ENCODE data around the gene CDAN1. TPM values are rescaled to one million over a fixed set of nuclear protein-coding genes. Genes with fewer than 3 reads are reported as not detected.
"Not testable (repeated sequence)": the region's sequence is repeated elsewhere in the genome, so short reads cannot be mapped to it uniquely, and the experiment has no call there.

CDAN1 gene
- polyA plus RNA-seq, 3 donors: 14.5 to 15.4 (median 14.6) TPM

GRCh38 chr15:42710662-42711061, 26.3 kb downstream of the CDAN1 start:
- no peak for DNase-seq (ENCODE audit: low read depth in 3 of 3, low spot score in 2 of 3)

DNA sequence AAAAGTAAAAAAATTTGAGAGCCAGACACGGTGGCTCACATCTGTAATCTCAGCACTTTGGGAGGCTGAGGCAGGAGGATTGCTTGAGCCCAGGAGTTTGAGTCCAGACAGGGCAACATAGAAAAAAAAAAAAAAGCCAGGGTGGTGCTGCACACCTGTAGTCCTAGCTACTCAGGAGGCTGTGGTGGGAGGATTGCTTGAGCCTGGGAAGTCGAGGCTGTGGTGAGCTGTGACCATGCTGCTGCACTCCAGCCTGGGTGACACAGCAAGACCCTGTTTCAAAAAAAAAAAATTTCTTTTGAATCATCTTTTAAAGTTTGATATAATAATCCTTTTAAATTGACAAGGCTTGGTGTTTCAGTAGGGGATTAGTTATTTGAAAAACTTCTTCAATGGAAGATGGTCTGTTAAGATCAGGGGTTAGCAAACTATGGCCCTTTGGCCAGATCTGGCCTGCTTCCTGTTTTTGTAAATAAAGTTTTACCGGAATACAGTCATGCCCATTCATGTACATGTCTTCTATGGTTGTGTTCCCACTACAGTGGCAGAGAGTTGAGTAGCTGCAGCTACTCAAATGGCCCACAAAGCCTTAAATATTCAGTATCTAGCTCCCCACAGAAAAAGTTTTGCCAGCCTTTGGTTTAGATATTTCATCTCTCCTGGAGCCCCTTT, 28.9 kb downstream of the CDAN1 start:
- DNase-seq (ENCODE audit: low read depth in 3 of 3, low spot score in 2 of 3): no peak

GRCh38 chr15:42707068-42707467, 29.9 kb downstream of the CDAN1 start:
- DNase-seq (ENCODE audit: low read depth in 3 of 3, low spot score in 2 of 3): no peak

DNA sequence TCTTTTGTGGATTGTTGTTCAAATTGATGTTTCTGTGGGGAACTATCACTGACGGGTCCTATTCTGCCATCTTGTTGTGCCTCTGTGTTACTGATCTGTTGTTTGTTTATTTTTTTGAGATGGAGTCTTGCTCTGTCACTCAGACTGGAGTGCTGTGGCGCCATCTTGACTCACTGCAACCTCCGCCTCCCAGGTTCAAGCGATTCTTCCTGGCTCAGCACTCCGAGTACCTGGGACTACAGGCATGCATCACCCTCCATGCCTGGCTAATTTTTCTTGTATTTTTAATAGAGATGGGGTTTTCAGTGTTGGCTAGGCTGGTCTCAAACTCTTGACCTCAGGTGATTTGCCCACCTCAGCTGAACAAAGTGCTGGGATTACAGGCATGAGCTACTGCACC, 31.6 kb downstream of the CDAN1 start:
- DNase-seq (ENCODE audit: low read depth in 3 of 3, low spot score in 2 of 3): no peak

DNA sequence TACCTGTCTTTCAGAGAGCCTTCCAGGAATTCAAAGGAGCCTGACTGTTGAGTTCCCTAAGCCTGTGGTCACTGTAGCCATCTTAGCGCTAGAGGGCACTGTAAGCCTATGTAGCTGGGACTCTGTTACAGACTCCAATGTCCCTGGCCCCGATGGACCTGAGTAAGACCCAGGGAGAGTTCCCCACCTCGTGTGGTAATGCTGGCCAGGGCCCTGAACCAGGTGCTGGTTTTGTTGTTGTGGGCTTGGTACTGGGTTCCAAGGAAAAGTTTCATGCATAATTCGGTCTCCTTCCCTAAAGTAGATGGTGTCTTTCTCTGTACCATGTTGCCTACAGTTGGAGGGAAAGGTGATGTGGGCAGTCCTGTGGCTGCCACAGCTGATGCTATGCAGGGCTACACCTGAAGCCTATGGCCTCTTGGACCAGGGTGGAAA, 32.4 kb downstream of the CDAN1 start:
- DNase-seq (ENCODE audit: low read depth in 3 of 3, low spot score in 2 of 3): peak; percentile 33 to 46 (median 45)

DNA sequence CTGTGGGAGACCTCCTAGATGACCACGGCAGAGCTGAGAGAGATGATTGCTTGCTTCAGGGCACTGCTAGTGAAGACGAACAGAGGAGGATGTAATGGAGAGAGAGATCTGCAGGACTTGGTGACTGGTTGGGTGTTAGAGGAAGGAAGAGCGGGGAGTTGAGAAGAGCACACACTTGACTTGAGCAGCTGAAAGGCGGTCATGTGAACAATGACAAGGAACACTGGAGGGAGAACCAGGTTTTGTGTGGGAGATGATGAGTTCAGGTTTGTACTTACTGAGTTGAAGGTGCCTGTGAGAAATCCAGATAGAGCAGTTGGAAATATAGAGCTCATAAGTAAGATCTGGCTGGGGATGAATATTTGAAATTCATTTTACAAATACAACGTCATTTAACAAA, 40.3 kb downstream of the CDAN1 start:
- no peak for DNase-seq (ENCODE audit: low read depth in 3 of 3, low spot score in 2 of 3)

- no peak for DNase-seq (ENCODE audit: low read depth in 3 of 3, low spot score in 2 of 3)
Measured at GRCh38 chr15:42695527-42696071, 41.3 kb downstream of the CDAN1 start.

- no peak for DNase-seq (ENCODE audit: low read depth in 3 of 3, low spot score in 2 of 3)
Measured at GRCh38 chr15:42694398-42694797, 42.5 kb downstream of the CDAN1 start.

DNA sequence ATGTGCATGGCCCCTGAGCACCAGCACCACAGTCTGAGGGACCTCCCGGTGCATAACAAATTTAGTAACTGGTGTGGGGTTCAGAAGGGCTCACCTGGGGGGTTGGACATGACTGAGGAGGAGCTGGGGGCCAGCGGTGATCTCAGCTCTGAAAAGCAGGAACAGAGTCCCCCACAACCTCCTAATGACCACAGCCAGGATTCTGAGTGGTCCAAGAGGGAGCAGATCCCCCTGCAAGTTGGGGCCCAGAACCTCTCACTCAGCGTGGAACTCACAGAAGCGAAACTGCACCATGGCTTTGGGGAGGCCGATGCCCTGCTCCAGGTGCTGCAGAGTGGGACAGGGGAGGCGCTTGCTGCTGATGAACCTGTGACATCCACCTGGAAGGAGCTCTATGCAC, 43.0 kb downstream of the CDAN1 start:
- DNase-seq (ENCODE audit: low read depth in 3 of 3, low spot score in 2 of 3): no peak

GRCh38 chr15:42693496-42693895, 43.4 kb downstream of the CDAN1 start:
- DNase-seq (ENCODE audit: low read depth in 3 of 3, low spot score in 2 of 3): no peak

DNA sequence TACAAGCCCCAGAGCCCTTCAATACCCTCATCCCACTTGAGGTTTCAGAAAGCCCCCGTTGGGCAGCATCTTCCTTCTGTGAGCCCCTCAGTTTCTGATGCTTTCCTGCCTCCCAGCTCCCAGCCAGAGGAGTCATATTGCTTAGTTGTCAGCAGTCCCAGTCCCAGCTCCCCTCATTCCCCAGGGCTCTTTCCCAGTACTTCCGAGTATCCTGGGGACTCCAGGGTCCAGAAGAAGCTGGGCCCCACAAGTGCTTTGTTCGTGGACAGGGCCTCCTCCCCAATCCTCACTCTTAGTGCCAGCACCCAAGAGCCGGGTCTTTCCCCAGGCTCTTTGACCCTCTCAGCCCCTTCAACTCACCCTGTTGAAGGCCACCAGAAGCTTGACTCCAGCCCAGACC, 43.9 kb downstream of the CDAN1 start:
- DNase-seq (ENCODE audit: low read depth in 3 of 3, low spot score in 2 of 3): no peak

GRCh38 chr15:42692536-42692935, 44.4 kb downstream of the CDAN1 start:
- no peak for DNase-seq (ENCODE audit: low read depth in 3 of 3, low spot score in 2 of 3)

DNA sequence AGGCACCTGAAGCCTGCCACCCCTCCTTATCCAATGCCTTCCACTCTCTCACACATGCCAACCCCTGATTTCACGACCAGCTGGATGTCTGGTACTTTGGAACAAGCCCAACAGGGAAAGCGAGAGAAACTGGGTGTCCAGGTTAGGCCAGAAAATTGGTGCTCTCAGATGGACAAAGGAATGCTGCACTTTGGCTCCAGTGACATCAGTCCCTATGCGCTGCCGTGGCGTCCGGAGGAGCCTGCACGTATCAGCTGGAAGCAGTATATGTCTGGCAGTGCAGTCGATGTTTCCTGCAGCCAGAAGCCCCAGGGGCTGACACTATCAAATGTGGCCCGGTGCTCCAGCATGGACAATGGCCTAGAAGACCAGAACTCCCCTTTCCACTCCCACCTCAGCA, 45.2 kb downstream of the CDAN1 start:
- no peak for DNase-seq (ENCODE audit: low read depth in 3 of 3, low spot score in 2 of 3)

- DNase-seq (ENCODE audit: low read depth in 3 of 3, low spot score in 2 of 3): no peak
Measured at GRCh38 chr15:42691308-42691707, 45.6 kb downstream of the CDAN1 start.

GRCh38 chr15:42688301-42688700, 48.6 kb downstream of the CDAN1 start:
- DNase-seq (ENCODE audit: low read depth in 3 of 3, low spot score in 2 of 3): no peak

GRCh38 chr15:42687740-42688139, 49.2 kb downstream of the CDAN1 start:
- DNase-seq (ENCODE audit: low read depth in 3 of 3, low spot score in 2 of 3): no peak

DNA sequence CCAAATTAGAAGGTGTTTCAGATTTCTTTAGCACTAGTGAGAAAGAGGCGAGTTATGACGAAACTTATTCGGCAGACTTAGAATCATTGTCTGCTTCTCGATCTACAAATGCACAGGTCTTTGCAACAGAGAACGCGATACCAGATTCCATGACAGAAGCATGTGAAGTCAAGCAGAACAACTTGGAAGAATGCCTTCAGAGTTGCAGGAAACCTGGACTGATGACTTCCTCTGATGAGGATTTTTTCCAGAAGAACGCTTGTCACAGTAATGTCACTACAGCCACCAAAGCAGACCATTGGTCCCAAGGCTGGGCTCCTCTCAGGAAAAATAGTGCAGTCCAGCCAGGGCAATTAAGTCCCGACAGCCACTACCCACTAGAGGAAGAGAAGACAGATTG, 50.6 kb downstream of the CDAN1 start:
- no peak for DNase-seq (ENCODE audit: low read depth in 3 of 3, low spot score in 2 of 3)

DNA sequence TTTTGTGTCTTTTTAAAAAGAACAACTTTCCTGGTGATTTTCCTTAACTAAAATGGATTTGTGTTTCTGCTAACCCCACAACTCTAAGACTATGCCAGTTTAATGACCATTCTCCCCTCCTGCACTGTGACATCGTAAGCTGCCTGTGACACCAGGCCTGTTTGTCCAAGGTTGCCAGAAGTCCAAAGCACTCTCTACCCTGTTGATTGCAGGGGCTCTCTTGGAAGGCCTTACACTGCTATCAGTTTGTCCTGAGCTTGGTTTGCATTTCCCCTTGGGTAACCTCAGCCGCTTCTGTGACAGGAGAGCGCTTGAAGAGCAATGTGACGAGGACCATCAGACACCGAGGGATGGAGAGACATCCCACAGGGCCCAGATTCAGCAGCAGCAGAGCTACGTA, 55.8 kb downstream of the CDAN1 start:
- DNase-seq (ENCODE audit: low read depth in 3 of 3, low spot score in 2 of 3): no peak

DNA sequence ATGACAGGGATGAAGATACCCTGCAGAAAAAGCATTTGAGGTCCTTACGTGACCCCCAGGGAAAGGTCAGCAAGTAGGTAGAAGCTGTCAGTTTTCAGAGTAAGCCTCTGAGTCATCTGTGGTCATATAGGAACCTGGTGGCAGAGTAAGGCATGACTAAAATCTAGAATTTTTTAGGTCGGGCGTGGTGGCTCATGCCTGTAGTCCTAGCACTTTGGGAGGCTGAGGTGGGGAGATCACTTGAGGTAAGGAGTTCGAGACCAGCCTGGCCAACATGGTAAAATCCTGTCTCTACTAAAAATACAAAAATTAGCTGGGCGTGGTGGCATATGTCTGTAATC, 56.8 kb downstream of the CDAN1 start:
- DNase-seq (ENCODE audit: low read depth in 3 of 3, low spot score in 2 of 3): not testable (repeated sequence)

GRCh38 chr15:42679285-42680141, 57.4 kb downstream of the CDAN1 start:
- DNase-seq (ENCODE audit: low read depth in 3 of 3, low spot score in 2 of 3): no peak

DNA sequence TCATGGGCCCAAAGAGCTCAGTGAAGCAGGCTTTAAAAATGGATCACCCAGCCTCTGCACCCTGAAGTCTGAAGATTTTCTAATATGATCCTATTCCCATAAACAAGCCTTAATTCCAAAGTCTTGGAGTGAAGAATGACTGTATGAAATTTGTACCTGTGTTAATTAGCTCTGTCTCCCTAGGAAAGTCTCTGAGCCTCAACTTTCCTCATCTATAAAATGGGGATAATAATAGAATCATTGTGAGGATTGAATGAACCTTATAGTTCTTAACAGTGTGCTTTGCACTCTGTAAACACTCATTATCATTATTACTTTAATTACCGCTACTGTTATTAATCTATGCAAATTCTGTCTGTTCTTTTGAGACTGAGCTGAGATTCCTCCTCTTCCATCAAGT, 61.9 kb downstream of the CDAN1 start:
- DNase-seq (ENCODE audit: low read depth in 3 of 3, low spot score in 2 of 3): no peak

GRCh38 chr15:42674472-42674871, 62.5 kb downstream of the CDAN1 start:
- DNase-seq (ENCODE audit: low read depth in 3 of 3, low spot score in 2 of 3): no peak
